ENCODE data around the gene SERPINB6.
"Not testable (repeated sequence)": the region's sequence is repeated elsewhere in the genome, so short reads cannot be mapped to it uniquely, and the experiment has no call there.

Gene SERPINB6

GRCh38 chr6:2999618-3000557, 28.5 kb upstream of the SERPINB6 start, which contains the start of gene NQO2:
NQO2 (plus strand) TSS chr6:2999894; CDS start chr6:3006553, 6,659 bp downstream.
- Histone ChIP-seq H3K27me3 (ENCODE audit: control insufficient read depth, insufficient read depth, low read length) (no peaks in the 10 kb centered on the region), H3K36me3 (ENCODE audit: control insufficient read depth, insufficient read depth, low read length) (peaks cover 12% of the 10 kb centered on the region), H3K27ac (ENCODE audit: low read depth, low read length) (peak within 1 kb of the TSS; percentile 22; the same call in 1 of the 2 replicates), H3K4me3 (ENCODE audit: low read depth, low read length) (peak within 1 kb of the TSS; percentile 98), H3K9ac (ENCODE audit: low read length) (peak within 1 kb of the TSS; percentile 82), H3K4me1 (ENCODE audit: control insufficient read depth, insufficient read depth, low read length) (peaks cover 7% of the 10 kb centered on the region; the same call in 1 of the 2 replicates), H3K9me3 (ENCODE audit: control insufficient read depth, insufficient read depth, low read depth, low read length) (no peaks in the 10 kb centered on the region)

DNA sequence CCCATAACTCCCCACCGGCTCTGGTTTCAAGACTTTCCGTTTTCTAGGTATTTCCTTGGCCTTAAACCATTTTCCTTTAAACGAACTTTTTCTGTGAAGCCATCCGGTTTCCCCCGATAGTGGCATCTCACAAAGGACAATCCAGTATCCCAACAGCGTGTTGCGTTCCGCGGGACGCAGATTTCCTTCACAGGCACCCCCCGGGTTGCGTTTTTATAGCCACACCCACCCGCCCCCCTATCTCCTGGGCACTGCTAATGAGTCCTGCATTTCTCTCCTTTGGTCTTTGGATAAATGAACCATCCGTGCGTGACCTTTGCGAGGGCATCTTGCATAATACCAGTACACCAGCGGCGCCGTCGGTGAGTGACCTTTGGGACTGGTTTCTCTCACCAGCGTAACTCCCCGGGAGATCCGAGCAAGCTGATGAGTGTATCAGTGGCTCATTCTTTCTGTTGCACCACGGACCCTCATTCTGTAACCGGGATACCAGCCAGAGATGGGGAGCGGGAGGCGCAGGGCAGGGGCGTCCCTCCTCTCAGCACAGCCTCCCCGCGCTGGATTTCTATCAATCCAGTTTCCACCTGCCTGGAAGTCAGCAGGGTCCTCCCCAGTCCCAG, 27.7 kb upstream of the SERPINB6 start:
- peaks cover 4% of the 10 kb centered on the region for H3K36me3 ChIP-seq (ENCODE audit: control insufficient read depth, insufficient read depth, low read length)
- H3K4me3 ChIP-seq (ENCODE audit: low read depth, low read length) = peak overlapping the region; percentile 74
- H3K9ac ChIP-seq (ENCODE audit: low read length) = peak overlapping the region; percentile 22
- H3K4me1 ChIP-seq (ENCODE audit: control insufficient read depth, insufficient read depth, low read length) = peaks cover 7% of the 10 kb centered on the region; the same call in 1 of the 2 replicates
- no peaks in the 10 kb centered on the region for H3K27me3 ChIP-seq (ENCODE audit: control insufficient read depth, insufficient read depth, low read length)
- H3K9me3 ChIP-seq (ENCODE audit: control insufficient read depth, insufficient read depth, low read depth, low read length) = no peaks in the 10 kb centered on the region
- no peak overlapping the region for H3K27ac ChIP-seq (ENCODE audit: low read depth, low read length)

GRCh38 chr6:2998249-2998997, 27.1 kb upstream of the SERPINB6 start:
- H3K9me3 ChIP-seq (ENCODE audit: control insufficient read depth, insufficient read depth, low read depth, low read length); H3K27ac ChIP-seq (ENCODE audit: low read depth, low read length); H3K36me3 ChIP-seq (ENCODE audit: control insufficient read depth, insufficient read depth, low read length); H3K27me3 ChIP-seq (ENCODE audit: control insufficient read depth, insufficient read depth, low read length): not testable (repeated sequence)
- H3K4me3 ChIP-seq (ENCODE audit: low read depth, low read length) = peak overlapping the region; percentile 74
- peak overlapping the region; percentile 22 for H3K9ac ChIP-seq (ENCODE audit: low read length)
- peaks cover 11% of the 10 kb centered on the region; the same call in 1 of the 2 replicates for H3K4me1 ChIP-seq (ENCODE audit: control insufficient read depth, insufficient read depth, low read length)

DNA sequence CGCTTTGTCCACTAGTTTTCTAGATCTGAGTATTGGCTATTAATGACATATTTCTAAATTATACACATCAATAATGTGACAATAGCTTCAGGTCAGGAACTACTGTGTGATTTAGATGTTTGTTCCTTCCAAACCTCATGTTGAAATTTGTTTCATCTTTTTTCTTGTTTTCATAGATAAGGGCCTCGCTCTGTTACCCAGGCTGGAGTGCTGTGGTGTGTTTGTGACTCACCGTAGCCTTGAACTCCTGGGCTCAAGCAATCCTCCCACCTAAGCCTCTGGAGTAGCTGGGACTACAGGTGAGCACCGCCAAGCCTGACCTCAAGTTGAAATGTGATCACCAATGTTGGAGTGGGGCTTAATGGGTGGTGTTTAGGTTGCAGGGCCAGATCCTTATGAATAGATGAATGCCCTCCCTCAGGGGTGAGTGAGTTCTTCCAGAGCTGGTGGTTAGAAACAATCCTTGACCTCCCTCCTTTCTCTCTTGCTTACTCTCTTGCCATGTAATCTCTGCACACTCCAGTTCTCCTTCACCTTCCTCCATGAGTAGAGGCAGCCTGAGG, 22.5 kb upstream of the SERPINB6 start:
- H3K27ac ChIP-seq (ENCODE audit: low read depth, low read length) = no peak overlapping the region
- H3K36me3 ChIP-seq (ENCODE audit: control insufficient read depth, insufficient read depth, low read length) = no peaks in the 10 kb centered on the region
- peaks cover 22% of the 10 kb centered on the region for H3K4me1 ChIP-seq (ENCODE audit: control insufficient read depth, insufficient read depth, low read length)
- H3K9ac ChIP-seq (ENCODE audit: low read length) = no peak overlapping the region
- no peaks in the 10 kb centered on the region for H3K9me3 ChIP-seq (ENCODE audit: control insufficient read depth, insufficient read depth, low read depth, low read length)
- no peaks in the 10 kb centered on the region for H3K27me3 ChIP-seq (ENCODE audit: control insufficient read depth, insufficient read depth, low read length)
- no peak overlapping the region for H3K4me3 ChIP-seq (ENCODE audit: low read depth, low read length)

- Histone ChIP-seq H3K9me3 (ENCODE audit: control insufficient read depth, insufficient read depth, low read depth, low read length) (no peaks in the 10 kb centered on the region), H3K4me1 (ENCODE audit: control insufficient read depth, insufficient read depth, low read length) (peaks cover 27% of the 10 kb centered on the region), H3K36me3 (ENCODE audit: control insufficient read depth, insufficient read depth, low read length) (no peaks in the 10 kb centered on the region), H3K27ac (ENCODE audit: low read depth, low read length) (no peak overlapping the region), H3K27me3 (ENCODE audit: control insufficient read depth, insufficient read depth, low read length) (no peaks in the 10 kb centered on the region), H3K9ac (ENCODE audit: low read length) (no peak overlapping the region), H3K4me3 (ENCODE audit: low read depth, low read length) (no peak overlapping the region)
These were observed 21.1 kb upstream of the SERPINB6 start for GRCh38 chr6:2992330-2992979.

GRCh38 chr6:2990932-2991506, 19.7 kb upstream of the SERPINB6 start:
- no peaks in the 10 kb centered on the region for H3K36me3 ChIP-seq (ENCODE audit: control insufficient read depth, insufficient read depth, low read length)
- no peaks in the 10 kb centered on the region for H3K27me3 ChIP-seq (ENCODE audit: control insufficient read depth, insufficient read depth, low read length)
- H3K27ac ChIP-seq (ENCODE audit: low read depth, low read length) = peak overlapping the region; percentile 99
- no peaks in the 10 kb centered on the region for H3K9me3 ChIP-seq (ENCODE audit: control insufficient read depth, insufficient read depth, low read depth, low read length)
- peak overlapping the region; percentile 12 for H3K9ac ChIP-seq (ENCODE audit: low read length)
- peaks cover 34% of the 10 kb centered on the region for H3K4me1 ChIP-seq (ENCODE audit: control insufficient read depth, insufficient read depth, low read length)
- peak overlapping the region; percentile 66; the same call in 1 of the 2 replicates for H3K4me3 ChIP-seq (ENCODE audit: low read depth, low read length)

GRCh38 chr6:2990248-2990931, 19.0 kb upstream of the SERPINB6 start:
- Histone ChIP-seq H3K4me1 (ENCODE audit: control insufficient read depth, insufficient read depth, low read length) (peaks cover 40% of the 10 kb centered on the region), H3K9me3 (ENCODE audit: control insufficient read depth, insufficient read depth, low read depth, low read length) (no peaks in the 10 kb centered on the region), H3K9ac (ENCODE audit: low read length) (peak overlapping the region; percentile 95), H3K4me3 (ENCODE audit: low read depth, low read length) (peak overlapping the region; percentile 66), H3K27ac (ENCODE audit: low read depth, low read length) (peak overlapping the region; percentile 99), H3K27me3 (ENCODE audit: control insufficient read depth, insufficient read depth, low read length) (no peaks in the 10 kb centered on the region), H3K36me3 (ENCODE audit: control insufficient read depth, insufficient read depth, low read length) (no peaks in the 10 kb centered on the region)

DNA sequence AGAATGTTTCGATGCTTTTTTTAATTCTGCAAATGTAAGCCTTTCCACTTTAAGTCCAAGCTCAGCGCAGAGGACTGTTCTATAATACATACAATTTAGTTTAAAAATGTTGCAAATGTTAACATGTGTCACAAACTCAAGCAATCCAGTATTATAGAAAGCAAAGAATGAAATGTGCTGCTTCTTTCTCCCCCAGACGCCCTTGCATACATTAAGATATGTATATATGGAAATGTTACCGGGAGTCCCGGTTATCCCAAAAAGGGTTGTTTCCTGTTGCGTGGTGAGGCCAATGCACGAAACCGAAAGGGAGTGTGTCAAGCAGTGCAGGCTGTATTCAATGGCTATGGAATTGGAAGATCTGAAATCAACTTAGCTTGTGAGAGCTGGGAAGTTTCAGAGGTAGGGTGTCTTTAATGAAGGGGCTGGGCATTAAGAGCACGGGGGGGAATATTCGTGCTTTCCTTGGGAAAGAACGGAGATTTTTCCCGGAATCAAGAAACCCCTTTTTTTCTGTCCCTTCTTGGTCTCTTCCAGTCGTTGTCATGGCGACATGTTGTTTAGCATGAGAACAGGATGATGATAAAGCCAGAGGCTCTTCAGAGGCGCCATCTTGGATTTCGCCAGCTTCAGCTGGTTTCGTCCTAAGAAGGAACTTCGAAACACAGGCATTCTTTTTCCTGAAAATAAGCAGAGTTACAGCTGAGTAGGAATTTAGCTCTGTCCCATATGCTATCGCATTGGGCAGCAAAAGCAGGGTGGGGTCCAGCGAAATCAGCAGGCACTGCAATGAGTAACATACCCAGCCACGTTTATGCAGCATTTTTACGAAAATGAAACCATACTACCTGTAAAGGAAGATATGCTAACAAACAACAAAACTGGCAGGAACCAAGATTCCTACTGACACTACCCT, 18.2 kb upstream of the SERPINB6 start:
- H3K27me3 ChIP-seq (ENCODE audit: control insufficient read depth, insufficient read depth, low read length) = no peaks in the 10 kb centered on the region
- peak overlapping the region; percentile 66 for H3K4me3 ChIP-seq (ENCODE audit: low read depth, low read length)
- peak overlapping the region; percentile 99 for H3K27ac ChIP-seq (ENCODE audit: low read depth, low read length)
- H3K9me3 ChIP-seq (ENCODE audit: control insufficient read depth, insufficient read depth, low read depth, low read length) = no peaks in the 10 kb centered on the region
- H3K4me1 ChIP-seq (ENCODE audit: control insufficient read depth, insufficient read depth, low read length) = peaks cover 47% of the 10 kb centered on the region
- no peaks in the 10 kb centered on the region for H3K36me3 ChIP-seq (ENCODE audit: control insufficient read depth, insufficient read depth, low read length)
- peak overlapping the region; percentile 95 for H3K9ac ChIP-seq (ENCODE audit: low read length)
